ENCODE results near the gene LAD1. TPM values are rescaled to one million over a fixed set of nuclear protein-coding genes. Genes with fewer than 3 reads are reported as not detected.

The LAD1 gene
- total and polyA plus RNA-seq, 2 of the 13 experiments (the other 11 are each of a cell fraction or from before 2014, with no cell fraction given): 10.8 to 65.6 TPM

DNA sequence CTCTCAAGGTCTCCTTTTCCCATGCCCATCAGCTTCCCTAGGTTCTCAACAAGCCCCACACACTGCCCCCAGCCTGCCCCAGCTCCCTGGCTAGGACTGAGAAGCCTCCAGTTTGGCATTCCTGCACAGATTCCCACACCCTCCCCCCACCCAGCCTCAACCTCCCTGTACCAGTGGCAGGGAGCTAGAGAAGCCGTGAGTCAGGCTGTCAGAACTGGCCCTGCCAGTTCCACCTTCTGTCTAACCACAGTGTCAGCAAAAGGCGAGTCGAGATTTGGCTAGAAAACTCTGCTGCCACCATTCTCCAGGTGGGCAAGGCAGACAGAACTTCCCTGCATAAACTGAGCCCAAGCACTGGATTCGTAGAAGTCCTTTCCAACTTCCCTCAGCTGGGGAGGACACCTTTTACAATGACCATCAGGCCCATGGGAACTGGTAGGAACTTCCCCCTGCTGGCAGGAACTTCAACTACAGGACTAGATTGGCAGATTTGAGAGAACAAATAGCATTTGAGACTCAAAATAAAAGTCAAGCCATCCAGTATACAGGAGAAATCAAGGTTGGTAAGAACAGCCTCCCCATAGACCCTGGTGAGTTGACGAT, 52.7 kb downstream of the LAD1 start:
- Histone ChIP-seq H3K36me3 (replicated peaks in 1 of 2; ENCODE audit: control insufficient read depth in 1 of 2, insufficient read depth in 2 of 2, low read length in 2 of 2) (no peaks in the 10 kb centered on the region), H3K4me3 (replicated peaks in 1 of 3; ENCODE audit: insufficient read depth in 1 of 3, low read depth in 2 of 3, low read length in 3 of 3) (no peak overlapping the region), H2AFZ (ENCODE audit: low read length) (no peak overlapping the region), H3K27me3 (ENCODE audit: control insufficient read depth in 1 of 2, insufficient read depth in 2 of 2, low read length in 2 of 2) (peaks cover 0 to 8% of the 10 kb centered on the region in 2 experiments; a peak in 3 of 5 replicates), H4K20me1 (ENCODE audit: insufficient read depth, low read length) (no peaks in the 10 kb centered on the region), H3K79me2 (ENCODE audit: insufficient read depth, low read length) (no peaks in the 10 kb centered on the region), H3K9me3 (ENCODE audit: low read length) (peaks cover 9% of the 10 kb centered on the region), H3K4me2 (ENCODE audit: low read depth, low read length) (no peak overlapping the region), H3K27ac (ENCODE audit: extremely low read length, insufficient read depth, low read length) (no peak overlapping the region), H3K4me1 (ENCODE audit: insufficient read depth, low read length) (no peaks in the 10 kb centered on the region), H3K9ac (ENCODE audit: insufficient read depth, low read depth, low read length) (no peak overlapping the region)
- CTCF ChIA-PET (ENCODE audit: low intra/inter-chr PET ratio, low total read pairs): interaction anchor here (0.7 to 1.2 kb wide), 3 partner anchors 15 to 92 kb away, joined by 3 to 4 read pairs (median 3); no protein-coding TSS in a partner anchor
- POLR2A ChIA-PET: no interaction called here
- FAIRE-seq (peak; percentile 71), ATAC-seq (peak; percentile 72), DNase-seq (ENCODE audit: low spot score) (peak; percentile 23)
- 24% methylated on average over 3 of the region's 5 CpGs for WGBS (ENCODE audit: low lambda C conversion rate)
- in situ Hi-C loops (cut with HindIII; ENCODE audit: extremely low pct_ligation_motif_present, low pct_unique_long_range_greater_than_20kb): no loop called here
- intact Hi-C loops (cut with micrococcal nuclease; ENCODE audit: unreplicated experiment): loop anchor here (2.0 kb wide), 1 partner anchor 92 kb away; no protein-coding TSS in a partner anchor
- no TSS peak for BruUV-seq (replicated peaks)
- TF ChIP-seq SAFB2 (CRISPR knock-in tag; IDR thresholded peaks at IDR 0.05; ENCODE audit: borderline replicate concordance, low read depth) (no peak), SAP130 (CRISPR knock-in tag; IDR thresholded peaks at IDR 0.05; ENCODE audit: low read depth) (no peak), ZBTB7B (CRISPR knock-in tag; IDR thresholded peaks at IDR 0.05) (no peak), ADNP (CRISPR knock-in tag; IDR thresholded peaks at IDR 0.05) (no peak), ZNF879 (CRISPR knock-in tag; IDR thresholded peaks at IDR 0.05) (no peak), STAG1 (CRISPR knock-in tag; IDR thresholded peaks at IDR 0.05) (0 out of 2 replicates have a peak, but pooled peaks have one; percentile 9), RAD51 (IDR thresholded peaks at IDR 0.05; ENCODE audit: borderline replicate concordance) (no peak), PHF21A (CRISPR knock-in tag; IDR thresholded peaks at IDR 0.05) (no peak), XBP1 (CRISPR knock-in tag; IDR thresholded peaks at IDR 0.05) (no peak), KDM2A (CRISPR knock-in tag; IDR thresholded peaks at IDR 0.05; ENCODE audit: borderline replicate concordance, low read depth) (no peak), SRSF9 (IDR thresholded peaks at IDR 0.05; ENCODE audit: borderline replicate concordance, insufficient read depth, low read depth, low read length, poor library complexity, severe bottlenecking) (no peak), TAF1 (CRISPR knock-in tag; IDR thresholded peaks at IDR 0.05) (no peak), ZNF567 (CRISPR knock-in tag; IDR thresholded peaks at IDR 0.05; ENCODE audit: borderline replicate concordance) (no peak), TEAD3 (CRISPR knock-in tag; optimal IDR thresholded peaks at IDR 0.05; ENCODE audit: borderline replicate concordance) (peak; percentile 86), NFE2L2 (IDR thresholded peaks at IDR 0.05; ENCODE audit: low read length) (no peak)
- TF ChIP-seq, protein P1, sequence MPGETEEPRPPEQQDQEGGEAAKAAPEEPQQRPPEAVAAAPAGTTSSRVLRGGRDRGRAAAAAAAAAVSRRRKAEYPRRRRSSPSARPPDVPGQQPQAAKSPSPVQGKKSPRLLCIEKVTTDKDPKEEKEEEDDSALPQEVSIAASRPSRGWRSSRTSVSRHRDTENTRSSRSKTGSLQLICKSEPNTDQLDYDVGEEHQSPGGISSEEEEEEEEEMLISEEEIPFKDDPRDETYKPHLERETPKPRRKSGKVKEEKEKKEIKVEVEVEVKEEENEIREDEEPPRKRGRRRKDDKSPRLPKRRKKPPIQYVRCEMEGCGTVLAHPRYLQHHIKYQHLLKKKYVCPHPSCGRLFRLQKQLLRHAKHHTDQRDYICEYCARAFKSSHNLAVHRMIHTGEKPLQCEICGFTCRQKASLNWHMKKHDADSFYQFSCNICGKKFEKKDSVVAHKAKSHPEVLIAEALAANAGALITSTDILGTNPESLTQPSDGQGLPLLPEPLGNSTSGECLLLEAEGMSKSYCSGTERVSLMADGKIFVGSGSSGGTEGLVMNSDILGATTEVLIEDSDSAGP (CRISPR knock-in tag; IDR thresholded peaks at IDR 0.05; ENCODE audit: borderline replicate concordance): no peak
- TF ChIP-seq, protein P2, sequence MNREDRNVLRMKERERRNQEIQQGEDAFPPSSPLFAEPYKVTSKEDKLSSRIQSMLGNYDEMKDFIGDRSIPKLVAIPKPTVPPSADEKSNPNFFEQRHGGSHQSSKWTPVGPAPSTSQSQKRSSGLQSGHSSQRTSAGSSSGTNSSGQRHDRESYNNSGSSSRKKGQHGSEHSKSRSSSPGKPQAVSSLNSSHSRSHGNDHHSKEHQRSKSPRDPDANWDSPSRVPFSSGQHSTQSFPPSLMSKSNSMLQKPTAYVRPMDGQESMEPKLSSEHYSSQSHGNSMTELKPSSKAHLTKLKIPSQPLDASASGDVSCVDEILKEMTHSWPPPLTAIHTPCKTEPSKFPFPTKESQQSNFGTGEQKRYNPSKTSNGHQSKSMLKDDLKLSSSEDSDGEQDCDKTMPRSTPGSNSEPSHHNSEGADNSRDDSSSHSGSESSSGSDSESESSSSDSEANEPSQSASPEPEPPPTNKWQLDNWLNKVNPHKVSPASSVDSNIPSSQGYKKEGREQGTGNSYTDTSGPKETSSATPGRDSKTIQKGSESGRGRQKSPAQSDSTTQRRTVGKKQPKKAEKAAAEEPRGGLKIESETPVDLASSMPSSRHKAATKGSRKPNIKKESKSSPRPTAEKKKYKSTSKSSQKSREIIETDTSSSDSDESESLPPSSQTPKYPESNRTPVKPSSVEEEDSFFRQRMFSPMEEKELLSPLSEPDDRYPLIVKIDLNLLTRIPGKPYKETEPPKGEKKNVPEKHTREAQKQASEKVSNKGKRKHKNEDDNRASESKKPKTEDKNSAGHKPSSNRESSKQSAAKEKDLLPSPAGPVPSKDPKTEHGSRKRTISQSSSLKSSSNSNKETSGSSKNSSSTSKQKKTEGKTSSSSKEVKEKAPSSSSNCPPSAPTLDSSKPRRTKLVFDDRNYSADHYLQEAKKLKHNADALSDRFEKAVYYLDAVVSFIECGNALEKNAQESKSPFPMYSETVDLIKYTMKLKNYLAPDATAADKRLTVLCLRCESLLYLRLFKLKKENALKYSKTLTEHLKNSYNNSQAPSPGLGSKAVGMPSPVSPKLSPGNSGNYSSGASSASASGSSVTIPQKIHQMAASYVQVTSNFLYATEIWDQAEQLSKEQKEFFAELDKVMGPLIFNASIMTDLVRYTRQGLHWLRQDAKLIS (CRISPR knock-in tag; IDR thresholded peaks at IDR 0.05): no peak
- TF ChIP-seq, protein P3, sequence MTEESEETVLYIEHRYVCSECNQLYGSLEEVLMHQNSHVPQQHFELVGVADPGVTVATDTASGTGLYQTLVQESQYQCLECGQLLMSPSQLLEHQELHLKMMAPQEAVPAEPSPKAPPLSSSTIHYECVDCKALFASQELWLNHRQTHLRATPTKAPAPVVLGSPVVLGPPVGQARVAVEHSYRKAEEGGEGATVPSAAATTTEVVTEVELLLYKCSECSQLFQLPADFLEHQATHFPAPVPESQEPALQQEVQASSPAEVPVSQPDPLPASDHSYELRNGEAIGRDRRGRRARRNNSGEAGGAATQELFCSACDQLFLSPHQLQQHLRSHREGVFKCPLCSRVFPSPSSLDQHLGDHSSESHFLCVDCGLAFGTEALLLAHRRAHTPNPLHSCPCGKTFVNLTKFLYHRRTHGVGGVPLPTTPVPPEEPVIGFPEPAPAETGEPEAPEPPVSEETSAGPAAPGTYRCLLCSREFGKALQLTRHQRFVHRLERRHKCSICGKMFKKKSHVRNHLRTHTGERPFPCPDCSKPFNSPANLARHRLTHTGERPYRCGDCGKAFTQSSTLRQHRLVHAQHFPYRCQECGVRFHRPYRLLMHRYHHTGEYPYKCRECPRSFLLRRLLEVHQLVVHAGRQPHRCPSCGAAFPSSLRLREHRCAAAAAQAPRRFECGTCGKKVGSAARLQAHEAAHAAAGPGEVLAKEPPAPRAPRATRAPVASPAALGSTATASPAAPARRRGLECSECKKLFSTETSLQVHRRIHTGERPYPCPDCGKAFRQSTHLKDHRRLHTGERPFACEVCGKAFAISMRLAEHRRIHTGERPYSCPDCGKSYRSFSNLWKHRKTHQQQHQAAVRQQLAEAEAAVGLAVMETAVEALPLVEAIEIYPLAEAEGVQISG (CRISPR knock-in tag; IDR thresholded peaks at IDR 0.05): no peak

All from HepG2 (cell line).